ENCODE results near the gene HYAL2.

HYAL2 gene

GRCh38 chr3:50333744-50334328 lies 11.3 kb upstream of the HYAL2 start:
- H3K4me2 ChIP-seq (ENCODE audit: low read depth, low read length, poor library complexity, severe bottlenecking): no peak overlapping the region
- H3K4me3 ChIP-seq (ENCODE audit: insufficient read depth, low read length, poor library complexity, severe bottlenecking): no peak overlapping the region
- peaks cover 6% of the 10 kb centered on the region; the same call in 1 of the 2 replicates for H3K36me3 ChIP-seq (ENCODE audit: low read length)
- peaks cover 14% of the 10 kb centered on the region; the same call in 1 of the 2 replicates for H3F3A ChIP-seq (ENCODE audit: insufficient read depth)
- H3K9ac ChIP-seq (ENCODE audit: low read length): no peak overlapping the region
- H3K9me2 ChIP-seq (replicated peaks; ENCODE audit: insufficient read depth, low read length): no peaks in the 10 kb centered on the region
- H3K27ac ChIP-seq (ENCODE audit: low read depth, low read length): no peak overlapping the region
- H4K20me1 ChIP-seq (ENCODE audit: low read depth, low read length): no peaks in the 10 kb centered on the region; the same call in 1 of the 2 replicates
- no peak for TF ChIP-seq CTCF (IDR thresholded peaks at IDR 0.05; ENCODE audit: insufficient read depth, low read length, poor library complexity, severe bottlenecking)
- TF ChIP-seq EZH2phosphoT487 (conservative IDR thresholded peaks at IDR 0.05; ENCODE audit: low read length): no peak
- no peaks in the 10 kb centered on the region for H3K27me3 ChIP-seq (ENCODE audit: low read length)
- H3K79me2 ChIP-seq (ENCODE audit: insufficient read depth, low read length): peaks cover 42% of the 10 kb centered on the region
- H3K9me3 ChIP-seq (ENCODE audit: insufficient read depth, low read length): no peaks in the 10 kb centered on the region
- H2AFZ ChIP-seq (ENCODE audit: low read depth, low read length, severe bottlenecking): no peak overlapping the region

GRCh38 chr3:50331364-50331907 lies 8.9 kb upstream of the HYAL2 start:
- Histone ChIP-seq H3K9me3 (ENCODE audit: insufficient read depth, low read length) (no peaks in the 10 kb centered on the region), H3F3A (ENCODE audit: insufficient read depth) (peaks cover 12% of the 10 kb centered on the region), H3K4me2 (ENCODE audit: low read depth, low read length, poor library complexity, severe bottlenecking) (no peak overlapping the region), H3K4me3 (ENCODE audit: insufficient read depth, low read length, poor library complexity, severe bottlenecking) (no peak overlapping the region), H3K36me3 (ENCODE audit: low read length) (peaks cover 6% of the 10 kb centered on the region; the same call in 1 of the 2 replicates), H4K20me1 (ENCODE audit: low read depth, low read length) (no peaks in the 10 kb centered on the region; the same call in 1 of the 2 replicates), H2AFZ (ENCODE audit: low read depth, low read length, severe bottlenecking) (no peak overlapping the region), H3K27me3 (ENCODE audit: low read length) (no peaks in the 10 kb centered on the region), H3K27ac (ENCODE audit: low read depth, low read length) (no peak overlapping the region), H3K9ac (ENCODE audit: low read length) (no peak overlapping the region), H3K79me2 (ENCODE audit: insufficient read depth, low read length) (peaks cover 48% of the 10 kb centered on the region), H3K9me2 (replicated peaks; ENCODE audit: insufficient read depth, low read length) (no peaks in the 10 kb centered on the region)
- no peak for TF ChIP-seq EZH2phosphoT487 (conservative IDR thresholded peaks at IDR 0.05; ENCODE audit: low read length)
- no peak for TF ChIP-seq CTCF (IDR thresholded peaks at IDR 0.05; ENCODE audit: insufficient read depth, low read length, poor library complexity, severe bottlenecking)

GRCh38 chr3:50330330-50330729 lies 7.8 kb upstream of the HYAL2 start:
- H3K4me2 ChIP-seq (ENCODE audit: low read depth, low read length, poor library complexity, severe bottlenecking): no peak overlapping the region
- H3K9ac ChIP-seq (ENCODE audit: low read length): no peak overlapping the region
- peaks cover 36% of the 10 kb centered on the region for H3K79me2 ChIP-seq (ENCODE audit: insufficient read depth, low read length)
- H3K9me2 ChIP-seq (replicated peaks; ENCODE audit: insufficient read depth, low read length): no peaks in the 10 kb centered on the region
- TF ChIP-seq CTCF (IDR thresholded peaks at IDR 0.05; ENCODE audit: insufficient read depth, low read length, poor library complexity, severe bottlenecking) (no peak), EZH2phosphoT487 (conservative IDR thresholded peaks at IDR 0.05; ENCODE audit: low read length) (no peak)
- no peak overlapping the region for H3K27ac ChIP-seq (ENCODE audit: low read depth, low read length)
- no peaks in the 10 kb centered on the region for H3K9me3 ChIP-seq (ENCODE audit: insufficient read depth, low read length)
- H2AFZ ChIP-seq (ENCODE audit: low read depth, low read length, severe bottlenecking): no peak overlapping the region
- H3K27me3 ChIP-seq (ENCODE audit: low read length): no peaks in the 10 kb centered on the region
- H3F3A ChIP-seq (ENCODE audit: insufficient read depth): peaks cover 12% of the 10 kb centered on the region
- H3K36me3 ChIP-seq (ENCODE audit: low read length): peaks cover 6% of the 10 kb centered on the region; the same call in 1 of the 2 replicates
- H3K4me3 ChIP-seq (ENCODE audit: insufficient read depth, low read length, poor library complexity, severe bottlenecking): no peak overlapping the region
- H4K20me1 ChIP-seq (ENCODE audit: low read depth, low read length): no peaks in the 10 kb centered on the region
